Astrocyte (in vitro differentiated cells and primary cell): ENCODE measurements around the gene UTP4.

Source experiments
- EZH2 ChIP-seq: IDR thresholded peaks from 2 replicates; pipeline ENCODE4 v1.6.1; 2012; ENCODE audit warnings: mild to moderate bottlenecking, low read length, inconsistent platforms; ENCODE audit not compliant: insufficient read depth
- TF ChIP-seq, protein P1 (sequence below): IDR thresholded peaks from 2 replicates; pipeline ENCODE4 v1.5.1; 2011; ENCODE audit warnings: low read depth, mild to moderate bottlenecking, inconsistent platforms, low read length, moderate library complexity; ENCODE audit not compliant: insufficient read depth

DNA sequence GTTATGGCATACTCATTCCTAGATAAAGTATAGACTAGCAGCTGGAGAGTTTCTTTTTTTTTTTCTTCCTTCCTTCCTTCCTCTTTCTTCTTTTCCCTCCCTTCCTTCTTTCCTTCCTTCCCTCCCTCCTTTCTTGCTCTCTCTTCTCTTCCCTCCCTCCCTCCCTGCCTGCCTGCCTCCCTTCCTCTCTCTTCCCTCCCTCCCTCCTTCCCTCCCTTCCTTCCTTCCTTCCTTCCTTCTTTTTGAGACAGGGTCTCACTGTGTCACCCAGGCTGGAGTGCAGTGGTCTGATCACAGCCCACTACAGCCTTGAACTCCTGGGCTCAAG is 47.5 kb downstream of the UTP4 start:
- TF ChIP-seq, protein P1, sequence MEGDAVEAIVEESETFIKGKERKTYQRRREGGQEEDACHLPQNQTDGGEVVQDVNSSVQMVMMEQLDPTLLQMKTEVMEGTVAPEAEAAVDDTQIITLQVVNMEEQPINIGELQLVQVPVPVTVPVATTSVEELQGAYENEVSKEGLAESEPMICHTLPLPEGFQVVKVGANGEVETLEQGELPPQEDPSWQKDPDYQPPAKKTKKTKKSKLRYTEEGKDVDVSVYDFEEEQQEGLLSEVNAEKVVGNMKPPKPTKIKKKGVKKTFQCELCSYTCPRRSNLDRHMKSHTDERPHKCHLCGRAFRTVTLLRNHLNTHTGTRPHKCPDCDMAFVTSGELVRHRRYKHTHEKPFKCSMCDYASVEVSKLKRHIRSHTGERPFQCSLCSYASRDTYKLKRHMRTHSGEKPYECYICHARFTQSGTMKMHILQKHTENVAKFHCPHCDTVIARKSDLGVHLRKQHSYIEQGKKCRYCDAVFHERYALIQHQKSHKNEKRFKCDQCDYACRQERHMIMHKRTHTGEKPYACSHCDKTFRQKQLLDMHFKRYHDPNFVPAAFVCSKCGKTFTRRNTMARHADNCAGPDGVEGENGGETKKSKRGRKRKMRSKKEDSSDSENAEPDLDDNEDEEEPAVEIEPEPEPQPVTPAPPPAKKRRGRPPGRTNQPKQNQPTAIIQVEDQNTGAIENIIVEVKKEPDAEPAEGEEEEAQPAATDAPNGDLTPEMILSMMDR = no peak
- no peak for TF ChIP-seq EZH2
